Astrocyte (in vitro differentiated cells and primary cell): Measurements from ENCODE around the gene ADRB1. TPM values are rescaled to one million over a fixed set of nuclear protein-coding genes. Genes with fewer than 3 reads are reported as not detected.

Experiments used
- DNase-seq: peaks from one replicate; pipeline ENCODE4 v3.0.0-alpha.2; 2010; ENCODE audit warnings: low read depth
- FAIRE-seq: peaks from 2 replicates; lab custom pipeline; 2011; peaks lifted over from hg19 to GRCh38; lab: Jason Lieb, UNC
- H2AFZ ChIP-seq: 2 replicates; pipeline ENCODE4 v1.6.0; 2012; ENCODE audit warnings: low read depth, low read length, inconsistent platforms
- H3K27ac ChIP-seq: 2 replicates; pipeline ENCODE4 v1.5.1; 2011; ENCODE audit warnings: low read depth, low read length, inconsistent platforms
- H3K27me3 ChIP-seq: 2 replicates; pipeline ENCODE4 v1.6.0; 2011; ENCODE audit warnings: low read length, inconsistent platforms; ENCODE audit not compliant: insufficient read depth
- H3K36me3 ChIP-seq: 2 replicates; pipeline ENCODE4 v1.5.1; 2011; ENCODE audit warnings: low read length, inconsistent platforms; ENCODE audit not compliant: insufficient read depth
- H3K4me1 ChIP-seq: 2 replicates; pipeline ENCODE4 v1.5.1; 2011; ENCODE audit warnings: low read length, inconsistent platforms; ENCODE audit not compliant: insufficient read depth
- H3K4me2 ChIP-seq: 2 replicates; pipeline ENCODE4 v1.6.0; 2012; ENCODE audit warnings: low read length, inconsistent platforms
- H3K4me3 ChIP-seq: 2 replicates; pipeline ENCODE4 v1.5.1; 2011; ENCODE audit warnings: low read depth, mild to moderate bottlenecking, low read length, inconsistent platforms; ENCODE audit not compliant: insufficient read depth
- H3K79me2 ChIP-seq: 2 replicates; pipeline ENCODE4 v1.6.0; 2012; ENCODE audit warnings: mild to moderate bottlenecking, low read length, inconsistent platforms; ENCODE audit not compliant: insufficient read depth
- H3K9ac ChIP-seq: 2 replicates; pipeline ENCODE4 v1.6.0; 2012; ENCODE audit warnings: mild to moderate bottlenecking, low read length, inconsistent platforms
- H3K9me3 ChIP-seq: 2 replicates; pipeline ENCODE4 v1.5.1; 2012; ENCODE audit warnings: low read depth, mild to moderate bottlenecking, low read length, inconsistent platforms; ENCODE audit not compliant: insufficient read depth
- H4K20me1 ChIP-seq: 2 replicates; pipeline ENCODE4 v1.6.0; 2012; ENCODE audit warnings: low read length, inconsistent platforms; ENCODE audit not compliant: insufficient read depth
- H3K27ac Mint-ChIP-seq: one replicate; pipeline ENCODE4 v1.8.0; 2021; ENCODE audit warnings: mild to moderate bottlenecking, mixed read lengths; ENCODE audit not compliant: unreplicated experiment
- H3K27me3 Mint-ChIP-seq: one replicate; pipeline ENCODE4 v1.8.0; 2021; ENCODE audit warnings: low read depth, mixed read lengths; ENCODE audit not compliant: unreplicated experiment
- H3K36me3 Mint-ChIP-seq: one replicate; pipeline ENCODE4 v1.8.0; 2021; ENCODE audit warnings: low read depth, mixed read lengths; ENCODE audit not compliant: unreplicated experiment
- H3K4me1 Mint-ChIP-seq: one replicate; pipeline ENCODE4 v1.8.0; 2021; ENCODE audit warnings: low read depth, mixed read lengths; ENCODE audit not compliant: unreplicated experiment
- H3K4me3 Mint-ChIP-seq: one replicate; pipeline ENCODE4 v1.8.0; 2021; ENCODE audit warnings: mild to moderate bottlenecking, moderate library complexity, mixed read lengths; ENCODE audit not compliant: unreplicated experiment
- H3K9me3 Mint-ChIP-seq: one replicate; pipeline ENCODE4 v1.8.0; 2021; ENCODE audit warnings: mild to moderate bottlenecking, mixed read lengths; ENCODE audit not compliant: unreplicated experiment
- CTCF ChIP-seq: IDR thresholded peaks from 2 replicates; pipeline ENCODE4 v1.5.1; 2011; ENCODE audit warnings: low read depth, mild to moderate bottlenecking, inconsistent platforms, low read length, moderate library complexity; ENCODE audit not compliant: insufficient read depth
- EZH2 ChIP-seq: IDR thresholded peaks from 2 replicates; pipeline ENCODE4 v1.6.1; 2012; ENCODE audit warnings: mild to moderate bottlenecking, low read length, inconsistent platforms; ENCODE audit not compliant: insufficient read depth
- total RNA-seq: library from RNA; stranded (reverse); gene quantifications from 2 replicates; pipeline ENCODE4 v1.2.1, GENCODE V29; 2021

Gene ADRB1
- total RNA-seq, 1 donor from 2014 or later = 1.3 TPM

GRCh38 chr10:114058297-114058696 lies 14.6 kb downstream of the ADRB1 start:
- no peaks in the 10 kb centered on the region for H3K36me3 ChIP-seq
- H3K36me3 Mint-ChIP-seq = no peaks in the 10 kb centered on the region
- peaks cover 6% of the 10 kb centered on the region for H3K27me3 ChIP-seq
- DNase-seq = no peak
- H2AFZ ChIP-seq = no peak overlapping the region
- H3K9ac ChIP-seq = no peak overlapping the region
- no peak overlapping the region for H3K27ac ChIP-seq
- H3K4me3 Mint-ChIP-seq = no peak overlapping the region
- no peaks in the 10 kb centered on the region for H3K4me1 ChIP-seq
- H3K79me2 ChIP-seq = no peaks in the 10 kb centered on the region
- H3K4me3 ChIP-seq = no peak overlapping the region
- H3K9me3 Mint-ChIP-seq = no peaks in the 10 kb centered on the region
- TF ChIP-seq CTCF (no peak), EZH2 (no peak)
- no peak for FAIRE-seq
- no peaks in the 10 kb centered on the region for H3K9me3 ChIP-seq
- peaks cover 31% of the 10 kb centered on the region for H3K27me3 Mint-ChIP-seq
- peaks cover 2% of the 10 kb centered on the region for H3K4me1 Mint-ChIP-seq
- H4K20me1 ChIP-seq = no peaks in the 10 kb centered on the region
- H3K4me2 ChIP-seq = no peak overlapping the region
- no peak overlapping the region for H3K27ac Mint-ChIP-seq

GRCh38 chr10:114059561-114059960 lies 15.9 kb downstream of the ADRB1 start:
- Histone ChIP-seq H3K9ac (no peak overlapping the region), H3K9me3 (no peaks in the 10 kb centered on the region), H3K36me3 (no peaks in the 10 kb centered on the region), H3K4me1 (no peaks in the 10 kb centered on the region), H3K4me2 (no peak overlapping the region), H2AFZ (no peak overlapping the region), H4K20me1 (no peaks in the 10 kb centered on the region), H3K27me3 (peaks cover 8% of the 10 kb centered on the region), H3K4me3 (no peak overlapping the region), H3K27ac (no peak overlapping the region), H3K79me2 (no peaks in the 10 kb centered on the region)
- Mint-ChIP-seq H3K27me3 (peaks cover 36% of the 10 kb centered on the region), H3K4me1 (peaks cover 2% of the 10 kb centered on the region), H3K4me3 (no peak overlapping the region), H3K36me3 (no peaks in the 10 kb centered on the region), H3K9me3 (no peaks in the 10 kb centered on the region), H3K27ac (no peak overlapping the region)
- DNase-seq (no peak), FAIRE-seq (no peak)
- TF ChIP-seq EZH2 = no peak
- no peak for TF ChIP-seq CTCF

- FAIRE-seq = no peak
Observed at GRCh38 chr10:114060456-114060855, 16.8 kb downstream of the ADRB1 start.

More at GRCh38 chr10:114060456-114060855, 16.8 kb downstream of the ADRB1 start:
- Mint-ChIP-seq H3K36me3 (no peaks in the 10 kb centered on the region), H3K4me3 (no peak overlapping the region), H3K9me3 (no peaks in the 10 kb centered on the region), H3K27ac (no peak overlapping the region), H3K4me1 (peaks cover 2% of the 10 kb centered on the region), H3K27me3 (peaks cover 44% of the 10 kb centered on the region)
- H3K79me2 ChIP-seq = no peaks in the 10 kb centered on the region
- H3K9ac ChIP-seq = no peak overlapping the region
- H3K9me3 ChIP-seq = no peaks in the 10 kb centered on the region
- no peaks in the 10 kb centered on the region for H3K4me1 ChIP-seq
- no peak overlapping the region for H3K4me2 ChIP-seq
- TF ChIP-seq EZH2 = no peak
- TF ChIP-seq CTCF = no peak
- no peaks in the 10 kb centered on the region for H3K36me3 ChIP-seq
- no peak overlapping the region for H2AFZ ChIP-seq
- no peak for DNase-seq
- peaks cover 8% of the 10 kb centered on the region for H3K27me3 ChIP-seq
- H3K27ac ChIP-seq = no peak overlapping the region
- no peaks in the 10 kb centered on the region for H4K20me1 ChIP-seq
- H3K4me3 ChIP-seq = no peak overlapping the region
